SW 1271 (cell line): Measurements from ENCODE around the gene TIMMDC1.
"Not testable (repeated sequence)": the region's sequence is repeated elsewhere in the genome, so short reads cannot be mapped to it uniquely, and the experiment has no call there.

Experiments used
- DNase-seq, 2 experiments: peaks; one replicate each; lab custom pipeline; 2025; lab: John Stamatoyannopoulos, UW

Gene TIMMDC1

DNA sequence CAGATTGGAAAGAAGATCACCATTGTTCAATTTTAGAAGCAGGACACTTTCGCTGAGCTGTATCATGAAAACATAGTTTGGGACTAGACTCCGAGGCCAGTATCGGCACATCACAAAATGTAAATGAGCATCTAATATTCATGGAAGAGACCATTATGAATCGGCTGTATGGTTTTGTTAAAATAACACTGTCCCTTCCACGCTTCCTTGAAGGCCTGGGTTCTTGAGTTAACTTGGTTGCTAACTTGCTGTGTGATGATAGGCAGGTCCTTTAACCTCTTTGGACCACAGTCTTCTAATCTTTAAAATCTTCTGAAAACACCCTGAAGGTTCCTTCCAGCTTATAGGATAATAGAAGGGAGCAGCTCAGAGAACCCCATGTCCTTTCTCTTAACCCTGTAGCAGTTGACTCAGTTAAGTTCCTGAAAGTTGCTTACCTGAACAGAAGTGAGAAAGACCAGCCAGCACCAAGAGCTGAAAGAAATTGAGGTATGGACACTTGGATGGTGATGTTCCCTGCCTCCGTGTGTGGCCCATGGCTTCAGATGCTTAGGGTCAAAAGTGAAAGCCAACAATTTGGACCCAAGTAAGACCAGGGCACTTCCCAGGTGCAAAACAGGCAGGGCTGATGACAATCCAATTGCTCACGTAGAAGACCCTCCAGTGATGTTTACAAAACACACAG is 59.0 kb downstream of the TIMMDC1 start:
- DNase-seq, result no peak

- DNase-seq, result no peak
Measured at GRCh38 chr3:119557877-119558269, 59.5 kb downstream of the TIMMDC1 start.

DNA sequence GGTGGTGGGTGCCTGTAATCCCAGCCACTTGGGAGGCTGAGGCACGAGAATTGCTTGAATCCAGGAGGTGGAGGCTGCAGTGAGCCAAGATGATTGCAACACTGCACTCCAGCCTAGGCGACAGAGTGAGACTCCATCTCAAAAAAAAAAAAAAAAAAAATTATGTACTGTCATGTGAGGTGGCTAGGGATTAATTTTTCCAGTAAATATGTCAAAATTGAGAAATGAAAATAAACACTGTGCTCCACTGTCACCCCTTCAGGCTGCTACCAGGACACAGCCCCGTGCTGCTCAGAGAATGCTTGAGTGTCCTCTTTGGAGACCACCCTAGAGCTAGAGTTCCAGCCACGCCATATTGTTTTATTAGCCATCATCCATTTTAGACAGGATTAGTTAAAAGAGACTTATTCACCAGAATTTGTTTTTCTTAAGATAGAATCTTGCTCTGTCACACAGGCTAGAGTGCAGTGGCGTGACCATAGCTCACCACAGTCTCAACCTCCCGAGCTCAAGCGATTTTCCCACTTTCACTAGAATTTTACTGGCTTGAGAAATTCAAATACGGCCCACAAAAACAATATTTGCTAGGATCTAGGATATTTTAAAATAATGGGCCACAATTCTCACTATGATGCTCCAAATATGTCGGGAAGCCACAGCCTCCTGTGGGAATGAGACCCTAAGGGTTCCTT is 60.4 kb downstream of the TIMMDC1 start:
- DNase-seq, result no peak

GRCh38 chr3:119559441-119559963 is 61.2 kb downstream of the TIMMDC1 start, which contains the start of gene CD80:
TSS of gene CD80 (minus strand) at chr3:119559614. CDS start at chr3:119557728, 1,886 bp downstream.
- peak in 1 of 2 experiments; percentile 12 for DNase-seq

- no peak for DNase-seq
Measured at GRCh38 chr3:119560160-119560559, 61.8 kb downstream of the TIMMDC1 start.

DNA sequence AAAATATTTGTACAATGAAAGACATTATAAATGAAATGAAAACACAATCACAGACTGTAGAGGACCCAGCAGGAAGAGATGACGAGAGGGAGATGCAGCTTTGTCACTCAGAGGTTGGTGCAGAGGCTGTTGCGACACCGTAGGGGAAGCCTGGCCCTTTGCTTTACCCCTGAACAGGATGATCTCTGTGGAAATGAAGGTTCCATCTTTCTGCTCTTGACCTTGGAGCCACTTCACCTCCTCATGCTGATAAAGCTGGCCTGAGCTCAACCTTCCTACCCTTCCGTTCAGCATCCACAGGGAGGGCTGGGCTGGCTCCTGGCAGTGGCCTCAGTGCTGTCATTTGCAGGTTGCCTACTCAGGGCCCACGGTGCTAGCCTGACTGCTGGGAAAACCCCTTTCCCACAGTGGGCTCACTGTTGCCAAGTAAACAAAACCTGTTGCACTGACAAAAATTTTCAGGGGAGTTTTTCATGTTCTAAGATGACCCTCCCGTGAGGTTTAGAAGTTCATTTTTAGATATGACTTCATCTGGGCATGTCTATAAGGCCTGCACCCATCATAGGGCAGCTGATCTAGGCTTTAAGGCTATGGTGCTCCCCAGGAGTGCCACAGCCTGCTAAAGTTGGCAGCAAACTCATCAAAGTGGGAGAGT is 64.1 kb downstream of the TIMMDC1 start:
- DNase-seq, result no peak

GRCh38 chr3:119563334-119563733 is 65.0 kb downstream of the TIMMDC1 start:
- not testable (repeated sequence) for DNase-seq

DNA sequence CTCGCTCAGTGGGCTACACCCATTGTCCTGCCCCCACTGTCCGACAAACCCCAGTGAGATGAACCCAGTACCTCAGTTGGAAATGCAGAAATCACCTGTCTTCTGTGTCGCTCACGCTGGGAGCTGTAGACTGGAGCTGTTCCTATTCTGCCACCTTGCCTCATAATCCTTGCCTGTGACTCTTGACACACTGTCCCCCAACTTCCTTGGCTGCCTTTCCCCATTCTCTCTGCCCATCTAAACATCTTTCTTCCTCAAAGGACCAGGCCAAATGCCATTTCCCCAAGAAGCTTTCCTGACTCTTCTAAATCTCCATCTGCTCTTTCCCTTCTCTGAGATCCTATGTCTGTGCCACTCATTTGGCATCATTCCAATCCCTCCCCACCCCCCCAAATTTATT is 70.8 kb downstream of the TIMMDC1 start:
- DNase-seq, result no peak

DNA sequence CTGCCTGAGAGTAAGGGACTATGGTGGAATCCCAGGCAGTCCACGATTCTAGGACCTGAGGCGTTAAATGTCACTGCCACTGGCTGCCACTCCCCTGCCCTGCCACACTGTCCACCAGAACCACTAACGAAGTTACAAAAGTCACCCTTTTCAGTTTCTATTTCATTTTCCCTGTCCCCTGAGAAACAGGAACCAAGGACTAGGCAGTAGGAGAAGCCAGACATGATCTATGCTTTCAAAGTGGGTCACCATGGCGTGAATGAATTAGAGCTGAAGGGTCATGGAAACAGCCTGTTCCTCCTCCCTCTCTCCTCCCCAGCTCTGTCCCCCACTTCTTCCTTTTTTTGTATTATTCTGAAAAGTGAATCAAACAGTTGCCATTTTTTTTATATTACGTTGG is 71.9 kb downstream of the TIMMDC1 start:
- DNase-seq, result no peak

GRCh38 chr3:119571230-119571629 is 72.9 kb downstream of the TIMMDC1 start:
- DNase-seq, result no peak

DNA sequence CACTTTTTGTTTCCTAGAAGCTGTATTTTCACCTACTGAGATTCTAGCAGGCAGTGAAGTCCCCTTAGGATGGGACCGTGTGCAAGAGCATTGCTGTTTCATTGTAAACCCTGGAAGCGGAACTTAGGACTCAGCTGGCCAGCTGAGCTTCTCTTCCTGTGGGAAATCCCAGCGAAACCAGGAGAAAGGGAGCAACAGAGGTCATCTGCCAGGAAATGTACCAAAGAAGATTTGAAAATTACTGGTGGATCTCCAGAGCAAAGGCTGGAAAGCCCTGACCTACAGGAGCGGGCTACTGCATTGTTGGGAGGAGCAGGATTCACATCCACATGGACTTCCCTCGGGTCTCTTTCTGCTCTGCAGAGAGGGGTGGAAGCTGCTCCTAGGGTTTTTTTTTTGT is 73.3 kb downstream of the TIMMDC1 start:
- DNase-seq, result no peak
